ENCODE results near the gene CRY2. TPM values are rescaled to one million over a fixed set of nuclear protein-coding genes. Genes with fewer than 3 reads are reported as not detected.
A peak's percentile ranks its signal among the peaks of the same experiment; 100 is the strongest.

The CRY2 gene
- total and polyA plus RNA-seq, 2 of the 8 experiments (the other 6 are each of a cell fraction or from before 2014, with no cell fraction given), result 8.0 to 9.4 TPM

GRCh38 chr11:45921561-45922424, 74.5 kb downstream of the CRY2 start (continued):
- TF ChIP-seq YY1 (IDR thresholded peaks at IDR 0.05; ENCODE audit: low read depth, low read length), result 0 out of 2 replicates have a peak, but pooled peaks have one; percentile 6
- TF ChIP-seq EGR1 (IDR thresholded peaks at IDR 0.05; ENCODE audit: borderline replicate concordance, low read depth, low read length), result no peak
- peak; percentile 54; the same call in 1 of the 2 replicates for TF ChIP-seq POLR2AphosphoS5 (IDR thresholded peaks at IDR 0.05; ENCODE audit: low read depth, low read length)
- TF ChIP-seq SP1 (IDR thresholded peaks at IDR 0.05; ENCODE audit: low read depth, low read length), result peak; percentile 54; the same call in 1 of the 2 replicates
- TF ChIP-seq GTF2F1 (IDR thresholded peaks at IDR 0.05; ENCODE audit: borderline replicate concordance, low read depth, low read length), result no peak
- peak in 1 of 2 experiments; percentile 19; a peak in 1 of 4 replicates for TF ChIP-seq SIN3A (conservative IDR thresholded peaks at IDR 0.05 in 1 of 2, IDR thresholded peaks at IDR 0.05 in 1 of 2; ENCODE audit: low read depth in 1 of 2, low read length in 2 of 2)
- TF ChIP-seq SUZ12 (IDR thresholded peaks at IDR 0.05; ENCODE audit: low read length), result no peak
- TF ChIP-seq FOSL1 (IDR thresholded peaks at IDR 0.05; ENCODE audit: insufficient read depth, low read depth, low read length), result no peak
- TF ChIP-seq CTCF (IDR thresholded peaks at IDR 0.05; ENCODE audit: control extremely low read depth in 1 of 3, insufficient read depth in 1 of 3, low read depth in 1 of 3, low read length in 3 of 3), result no peak; a peak in 1 of 4 replicates
- no peak for TF ChIP-seq POU5F1 (IDR thresholded peaks at IDR 0.05; ENCODE audit: low read depth, low read length)
- TF ChIP-seq RAD21 (IDR thresholded peaks at IDR 0.05 in 1 of 2, conservative IDR thresholded peaks at IDR 0.05 in 1 of 2; ENCODE audit: low read depth in 2 of 2, low read length in 2 of 2), result no peak; a peak in 1 of 4 replicates
- peak; percentile 3 to 14; a peak in 1 of 4 replicates for TF ChIP-seq HDAC2 (IDR thresholded peaks at IDR 0.05; ENCODE audit: borderline replicate concordance in 1 of 2, low read depth in 2 of 2, low read length in 2 of 2)
- TF ChIP-seq PHF8 (conservative IDR thresholded peaks at IDR 0.05; ENCODE audit: low read depth, low read length), result peak; percentile 62; the same call in 1 of the 2 replicates
- TF ChIP-seq CEBPB (IDR thresholded peaks at IDR 0.05; ENCODE audit: low read depth, low read length), result no peak
- TF ChIP-seq RNF2 (IDR thresholded peaks at IDR 0.05; ENCODE audit: borderline replicate concordance, low read depth, low read length, missing control alignments, poor library complexity, severe bottlenecking), result no peak
- no peak for TF ChIP-seq HDAC6 (IDR thresholded peaks at IDR 0.05; ENCODE audit: low read depth, low read length)
- TF ChIP-seq RXRA (IDR thresholded peaks at IDR 0.05; ENCODE audit: insufficient read depth, low read depth, low read length), result no peak
- TF ChIP-seq SIX5 (IDR thresholded peaks at IDR 0.05; ENCODE audit: low read depth, low read length), result no peak
- no peak; the same call in none of the 2 replicates for TF ChIP-seq GABPA (IDR thresholded peaks at IDR 0.05; ENCODE audit: borderline replicate concordance, insufficient read depth, low read length)

Measured in H1 (cell line).